CD4-positive, alpha-beta T cell treated with Interleukin-15 for 1 hour (primary cell): ENCODE results near the gene PLCB1.

ENCODE experiments used
- DNase-seq: peaks from one replicate; pipeline ENCODE4 v3.0.0-alpha.2; 2020

The PLCB1 gene

DNA sequence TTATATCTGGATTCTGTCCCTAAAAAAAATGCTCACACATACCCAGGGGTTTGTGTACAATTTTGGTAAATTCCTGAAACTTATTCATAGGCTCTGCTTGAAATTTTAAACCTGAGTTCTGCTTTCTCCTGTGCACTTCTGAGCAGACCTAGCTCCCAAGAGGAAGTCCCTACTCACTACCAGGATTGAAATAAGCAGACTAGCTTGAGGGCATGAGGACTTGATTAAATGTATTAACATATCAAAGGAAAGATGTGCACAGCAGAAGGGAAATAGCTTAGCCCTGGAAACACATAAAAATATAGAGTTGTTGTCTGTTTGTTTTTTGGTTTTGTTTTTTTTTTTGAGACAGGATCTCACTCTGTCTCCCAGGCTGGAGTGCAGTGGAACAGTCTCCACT is 785.0 kb downstream of the PLCB1 start:
- DNase-seq: no peak

DNA sequence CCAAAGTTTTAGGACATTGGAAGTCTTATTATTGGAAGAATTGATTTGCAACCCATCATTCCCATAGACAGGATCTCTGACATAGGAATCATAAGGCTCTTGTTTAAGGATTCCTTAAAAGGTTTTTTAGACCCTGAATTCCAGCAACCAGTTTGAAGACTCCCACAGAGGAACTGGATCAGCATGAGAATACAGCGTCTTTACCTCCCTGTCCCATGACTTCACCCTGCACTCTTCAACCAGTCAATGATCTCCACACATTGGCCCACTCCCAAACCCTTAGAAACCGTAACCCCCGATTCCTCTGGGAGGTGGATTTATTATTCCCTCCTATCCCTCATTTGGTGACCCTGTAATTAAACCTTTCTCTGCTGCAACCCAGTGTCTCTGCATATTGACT is 786.1 kb downstream of the PLCB1 start:
- DNase-seq: no peak

DNA sequence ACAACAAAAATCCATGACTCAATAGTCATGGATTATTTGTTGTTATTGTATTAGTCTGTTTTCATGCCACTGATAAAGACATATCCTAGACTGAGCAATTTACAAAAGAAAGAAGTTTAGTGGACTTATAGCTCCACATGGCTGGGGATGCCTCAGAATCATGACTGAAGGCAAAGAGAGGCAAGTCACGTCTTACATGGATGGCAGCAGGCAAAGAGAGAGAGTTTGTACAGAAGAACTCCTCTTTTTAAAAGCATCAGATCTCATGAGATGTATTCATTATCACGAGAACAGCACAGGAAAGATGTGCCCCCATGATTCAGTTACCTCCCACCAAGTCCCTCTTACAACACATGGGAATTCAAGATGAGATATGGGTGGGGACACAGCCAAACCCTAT is 792.5 kb downstream of the PLCB1 start:
- no peak for DNase-seq

DNA sequence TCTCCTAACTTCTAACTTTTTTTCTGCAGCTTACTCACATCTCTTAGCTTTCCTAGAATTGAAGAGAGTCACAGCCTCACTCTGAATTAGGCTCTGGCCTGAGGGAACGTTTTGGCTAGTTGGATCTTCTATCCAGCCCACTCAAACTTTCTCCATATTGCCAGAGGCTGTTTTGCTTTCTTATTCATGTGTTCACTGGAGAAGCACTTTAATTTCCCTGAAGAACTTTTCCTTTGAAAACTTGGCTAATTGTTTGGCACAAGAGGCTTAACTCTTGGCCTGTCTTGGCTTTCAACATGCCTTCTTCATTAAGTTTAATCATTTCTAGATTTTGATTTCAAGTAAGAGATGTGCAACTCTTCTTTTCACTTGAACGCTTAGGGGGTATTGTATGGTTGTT is 798.7 kb downstream of the PLCB1 start:
- no peak for DNase-seq

DNA sequence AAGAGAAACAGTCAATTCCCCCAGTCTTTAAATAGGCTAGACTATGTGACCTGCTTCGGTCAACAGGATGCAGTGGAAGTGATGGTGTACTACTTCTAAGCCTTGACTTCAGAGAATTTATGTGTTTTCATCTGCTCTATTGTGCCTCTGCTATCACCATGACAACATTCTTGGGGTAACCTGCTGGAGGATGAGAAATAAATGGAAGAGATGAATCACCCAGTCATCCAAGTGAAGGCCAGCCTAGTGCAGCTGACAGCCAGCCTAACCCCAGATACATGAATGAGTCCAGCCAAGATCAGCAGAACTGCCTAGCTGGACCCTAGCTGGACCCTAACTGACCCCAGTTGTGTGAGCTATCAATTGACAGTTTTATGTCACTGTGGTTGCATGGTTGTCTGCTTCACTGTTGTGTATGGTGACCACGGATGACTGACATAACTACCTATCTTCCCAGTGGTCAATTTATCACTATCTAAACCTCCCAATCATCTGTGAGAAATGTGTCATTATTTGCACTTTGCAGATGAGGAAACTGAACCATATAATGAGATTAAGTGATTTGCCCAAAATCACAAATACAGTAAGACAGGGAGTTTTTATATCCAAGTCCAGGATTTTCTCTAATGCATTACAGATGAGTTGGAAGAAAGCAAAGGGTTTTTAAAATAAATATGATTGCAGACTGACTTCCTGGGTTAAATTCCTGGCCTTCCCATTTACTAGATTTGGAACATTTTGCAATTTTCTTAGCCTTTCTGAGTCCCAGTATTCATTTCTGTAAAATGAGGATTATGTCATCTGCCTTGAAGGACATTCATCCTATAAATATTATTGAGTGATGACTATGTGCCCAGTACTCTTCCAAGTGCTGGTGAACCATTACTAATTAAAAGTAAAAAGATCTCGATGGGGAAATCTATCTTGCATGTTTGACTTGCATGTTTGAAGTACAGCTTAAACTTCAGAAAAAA is 800.4 kb downstream of the PLCB1 start:
- no peak for DNase-seq

DNA sequence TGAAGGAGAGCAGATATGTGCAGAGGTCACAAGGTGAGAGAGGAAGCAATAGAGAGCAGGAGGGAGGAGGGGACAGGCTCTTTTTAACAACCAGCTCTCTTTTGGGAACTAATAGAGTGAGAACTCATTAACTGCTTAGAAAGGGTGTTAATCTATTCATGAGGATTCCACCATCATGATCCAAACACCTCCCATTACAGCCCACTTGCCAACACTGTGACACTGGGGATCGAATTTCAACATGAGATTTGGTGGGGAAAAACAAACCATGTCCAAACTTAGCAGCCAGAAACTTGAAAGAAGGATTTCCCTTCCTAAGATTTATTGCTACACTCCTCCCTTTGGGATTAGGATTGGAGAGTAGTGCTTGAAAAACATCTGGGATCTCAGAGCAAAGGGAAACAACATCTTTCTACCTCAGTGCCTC is 801.3 kb downstream of the PLCB1 start:
- DNase-seq: no peak

DNA sequence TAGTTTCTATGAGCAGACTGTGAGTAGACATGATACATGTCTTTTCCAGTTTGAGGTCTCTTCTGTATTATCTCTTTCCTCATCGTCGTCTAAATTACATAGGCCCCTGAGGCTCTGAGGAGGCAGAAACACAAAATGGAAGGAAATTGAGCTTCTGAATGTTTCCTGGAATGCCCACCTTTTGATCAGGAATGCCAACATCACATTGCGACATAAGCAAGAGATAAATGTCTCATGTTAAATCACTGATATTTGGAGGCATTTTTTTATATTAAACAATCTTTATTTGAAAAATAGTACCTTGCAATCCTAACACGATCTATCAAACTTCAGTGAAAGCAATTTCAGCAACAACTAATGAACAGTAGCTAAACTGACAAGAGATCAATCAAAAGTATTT is 802.3 kb downstream of the PLCB1 start:
- DNase-seq: no peak
